22Rv1 (cell line): ENCODE results near the gene PSMG4.

Experiments
- CTCF ChIP-seq: fragments of 450-650 bp; IDR thresholded peaks from 2 replicates; pipeline ENCODE4 v1.5.1; 2017; ENCODE audit warnings: mild to moderate bottlenecking
- ZFX ChIP-seq: fragments of 450-650 bp; IDR thresholded peaks from 2 replicates; pipeline ENCODE4 v1.6.1; 2017; ENCODE audit warnings: antibody characterized with exemption, borderline replicate concordance

- no peak for TF ChIP-seq CTCF
- no peak for TF ChIP-seq ZFX
Observed at GRCh38 chr6:3266170-3266569, 7.4 kb downstream of the PSMG4 start.
